Common myeloid progenitor, CD34-positive (primary cell): Measurements from ENCODE around the gene TMEM221.

Experiments
- CTCF ChIA-PET: fragments of 350-600 bp; sonication (Branson Sonifier 250); formaldehyde crosslinking; loops from one replicate; lab custom pipeline; 2021; ENCODE audit warnings: antibody characterized with exemption; lab: Charles Lee
- POLR2A ChIA-PET: fragments of 350-600 bp; sonication (Branson Sonifier 250); formaldehyde crosslinking; loops from one replicate; lab custom pipeline; 2021; ENCODE audit warnings: antibody characterized with exemption; lab: Charles Lee
- DNase-seq, 3 donors: peaks; one replicate each; pipeline versions ENCODE4 v3.0.0 to v3.0.0-alpha.2; 2013
- H3K27ac ChIP-seq, 2 experiments: 1 replicate in 1 of 2; 2 replicates in 1 of 2; pipeline ENCODE4 v1.7.0; 2013; ENCODE audit warnings: inconsistent platforms in 2 of 2, low read length in 2 of 2, mild to moderate bottlenecking in 2 of 2, low read depth in 1 of 2, moderate library complexity in 1 of 2; ENCODE audit not compliant: severe bottlenecking in 2 of 2, insufficient read depth in 1 of 2, poor library complexity in 1 of 2
- H3K27me3 ChIP-seq, 5 experiments: replicated peaks in 2 of 5; 1 replicate in 3 of 5; 2 replicates in 2 of 5; pipeline versions ENCODE4 v1.6.1 to v1.7.0; 2013; ENCODE audit warnings: low read length in 4 of 5, mild to moderate bottlenecking in 2 of 5, moderate library complexity in 2 of 5, inconsistent platforms in 1 of 5; ENCODE audit not compliant: insufficient read depth in 5 of 5, control insufficient read depth in 4 of 5
- H3K36me3 ChIP-seq, 4 experiments: 1 replicate in 2 of 4; 2 replicates in 2 of 4; pipeline versions ENCODE4 v1.6.1 to v1.7.0; 2013; ENCODE audit warnings: low read length in 3 of 4, control low read depth in 1 of 4, mild to moderate bottlenecking in 1 of 4; ENCODE audit not compliant: control insufficient read depth in 4 of 4, insufficient read depth in 4 of 4
- H3K4me1 ChIP-seq, 4 experiments: 1 replicate in 3 of 4; 2 replicates in 1 of 4; pipeline versions ENCODE4 v1.6.1 to v1.7.1; 2013; ENCODE audit warnings: low read length in 3 of 4, mild to moderate bottlenecking in 3 of 4, control low read depth in 1 of 4, inconsistent platforms in 1 of 4, moderate library complexity in 1 of 4; ENCODE audit not compliant: control insufficient read depth in 4 of 4, insufficient read depth in 4 of 4; ENCODE audit errors: control extremely low read depth in 1 of 4
- H3K4me3 ChIP-seq, 7 experiments: 1 replicate in 4 of 7; 2 replicates in 3 of 7; pipeline versions ENCODE4 v1.5.1 to v1.7.0; 2013; ENCODE audit warnings: mild to moderate bottlenecking in 7 of 7, low read length in 6 of 7, moderate library complexity in 6 of 7, inconsistent platforms in 2 of 7, low read depth in 2 of 7, control low read depth in 1 of 7; ENCODE audit not compliant: insufficient read depth in 4 of 7, control insufficient read depth in 1 of 7; ENCODE audit errors: extremely low read depth in 1 of 7
- H3K9me3 ChIP-seq, 5 experiments: 1 replicate in 4 of 5; 2 replicates in 1 of 5; pipeline versions ENCODE4 v1.6.1 to v1.7.1; 2013; ENCODE audit warnings: low read length in 4 of 5, mild to moderate bottlenecking in 2 of 5, inconsistent platforms in 1 of 5, low read depth in 1 of 5, moderate library complexity in 1 of 5; ENCODE audit not compliant: control insufficient read depth in 4 of 5, insufficient read depth in 2 of 5; ENCODE audit errors: control extremely low read depth in 1 of 5
- WGBS: methylation state at CpG from one replicate; pipeline ENCODE4 v1.1.5; 2013; ENCODE audit not compliant: insufficient coverage; 5-methylcytosine and 5-hydroxymethylcytosine counted together

TMEM221 gene

DNA sequence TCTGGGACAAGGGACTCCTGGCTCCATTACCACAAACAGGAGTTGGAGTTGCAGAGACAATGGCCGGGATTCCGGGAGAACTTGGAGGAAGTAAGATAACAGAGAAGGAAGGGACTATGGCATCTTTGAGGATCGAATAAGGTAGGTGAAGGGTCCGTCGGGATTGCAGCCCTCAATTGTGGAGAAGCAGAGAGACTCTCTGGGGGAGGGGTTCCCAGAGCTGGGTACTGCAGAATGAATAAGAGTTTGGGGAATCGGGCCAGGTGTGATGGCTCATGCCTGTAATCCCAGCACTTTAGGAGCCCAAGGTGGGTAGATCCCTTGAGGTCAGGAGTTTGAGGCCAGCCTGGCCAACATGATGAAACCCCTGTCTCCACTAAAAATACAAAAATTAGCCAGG, 46.8 kb downstream of the TMEM221 start:
- CTCF ChIA-PET: interaction anchor here (1.0 kb wide), 1 partner anchor 15 kb away, joined by 3 read pairs; no protein-coding TSS in a partner anchor
- no peak overlapping the region for H3K27ac ChIP-seq
- H3K4me3 ChIP-seq: no peak overlapping the region
- H3K9me3 ChIP-seq: no peaks in the 10 kb centered on the region
- peaks cover 0 to 24% (median 15%) of the 10 kb centered on the region in 4 experiments for H3K36me3 ChIP-seq
- POLR2A ChIA-PET: no interaction called here
- peaks cover 9 to 43% (median 33%) of the 10 kb centered on the region in 4 experiments for H3K4me1 ChIP-seq
- no peak for DNase-seq
- WGBS: 94% methylated on average over 6 of the region's 6 CpGs
- H3K27me3 ChIP-seq: no peaks in the 10 kb centered on the region

DNA sequence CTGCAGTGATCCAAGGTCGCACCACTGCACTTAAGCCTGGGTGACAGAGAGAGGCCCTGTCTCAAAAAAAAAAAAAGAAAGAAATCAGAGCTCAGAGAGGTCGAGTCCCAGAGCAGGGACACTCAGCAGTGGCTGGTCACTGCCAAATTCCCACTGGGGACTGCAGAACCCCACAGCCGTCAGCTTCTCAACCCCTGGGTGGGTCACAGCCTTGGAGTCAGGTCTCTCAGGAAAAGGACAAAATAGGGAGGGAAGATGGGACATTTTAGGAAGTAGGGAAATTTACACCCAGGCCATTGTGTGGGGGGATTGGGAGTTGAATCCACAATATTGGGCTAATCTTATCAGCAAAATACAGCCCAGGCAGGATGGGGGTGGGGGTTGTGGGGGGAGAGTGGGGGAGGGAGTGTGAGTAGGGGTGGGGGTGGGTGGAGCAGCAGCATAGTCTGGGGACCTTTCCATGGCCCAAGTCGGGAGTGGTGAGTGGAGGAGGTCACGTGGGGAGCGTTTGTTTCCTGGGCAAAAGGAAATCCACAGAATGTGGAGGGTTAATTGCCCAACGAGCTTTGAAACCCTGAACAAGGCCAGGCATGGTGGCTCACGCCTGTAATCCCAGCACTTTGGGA, 49.5 kb downstream of the TMEM221 start:
- 44% methylated on average over 6 of the region's 8 CpGs for WGBS
- POLR2A ChIA-PET: interaction anchor here (0.7 kb wide), 1 partner anchor 73 kb away, joined by 3 read pairs; no protein-coding TSS in a partner anchor

DNA sequence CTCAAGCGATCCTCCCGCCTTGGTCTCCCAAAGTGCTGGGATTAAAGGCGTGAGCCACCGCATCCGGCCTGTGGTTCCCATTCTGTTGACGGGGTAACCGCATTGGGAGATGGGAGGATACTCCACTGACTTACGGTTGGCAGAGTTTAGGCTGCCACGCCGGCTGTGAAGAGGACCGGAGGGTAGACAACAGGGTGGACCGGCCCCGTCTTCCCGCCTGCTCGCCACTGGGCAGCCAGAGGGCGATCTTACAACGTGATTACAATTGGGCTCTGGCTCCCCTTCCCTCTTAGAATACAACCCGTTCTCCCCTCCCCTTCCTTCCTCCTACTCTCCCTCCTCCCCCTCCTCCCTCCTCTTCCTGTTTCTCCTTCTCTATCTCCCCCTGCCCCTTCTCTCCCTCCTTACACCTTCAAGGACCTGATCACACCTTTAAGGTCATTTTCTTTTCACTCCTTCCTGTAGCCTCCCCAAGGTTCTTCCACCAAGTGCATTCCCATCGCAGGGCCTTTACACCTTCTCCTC, 53.5 kb downstream of the TMEM221 start:
- 17% methylated on average over 18 of the region's 19 CpGs for whole genome bisulfite sequencing

More for the DNA sequence above, 49.5 kb downstream of the TMEM221 start:
- Histone ChIP-seq H3K4me3 (no peak overlapping the region), H3K9me3 (no peaks in the 10 kb centered on the region), H3K4me1 (peaks cover 0 to 28% (median 18%) of the 10 kb centered on the region in 4 experiments), H3K27me3 (no peaks in the 10 kb centered on the region), H3K36me3 (peaks cover 0 to 24% (median 15%) of the 10 kb centered on the region in 4 experiments), H3K27ac (no peak overlapping the region)
- DNase-seq: no peak
- CTCF ChIA-PET: interaction anchor here (0.9 to 1.0 kb wide), 2 partner anchors 13 to 23 kb away, joined by 3 read pairs; no protein-coding TSS in a partner anchor

DNA sequence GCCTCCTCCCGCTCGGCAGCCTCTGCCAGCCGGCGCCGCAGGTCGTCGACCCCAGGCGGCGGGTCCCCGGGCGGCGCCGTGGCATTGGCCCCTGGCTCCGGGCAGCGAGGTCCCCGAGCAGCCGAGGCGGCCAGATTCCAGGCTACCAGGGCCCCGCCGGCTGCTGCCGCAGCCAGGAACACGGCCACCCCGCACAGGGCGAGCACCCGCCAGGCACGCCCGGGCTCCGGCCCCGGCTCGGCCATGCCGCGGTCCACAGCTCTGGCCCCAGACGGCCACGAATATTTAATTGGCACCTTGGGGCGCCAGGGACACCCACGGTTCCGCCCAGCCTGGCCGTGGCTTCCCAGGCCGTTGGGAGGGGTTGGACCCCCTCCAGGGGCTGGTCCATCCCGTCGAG, 54.6 kb downstream of the TMEM221 start, which contains the start of gene CCDC194:
Gene CCDC194 (minus strand): TSS at position 283 of the 400 bp plus-strand sequence. CDS start 38 bp downstream, at position 245.
- Histone ChIP-seq H3K36me3 (peaks cover 0 to 9% (median 6%) of the 10 kb centered on the region in 4 experiments), H3K27ac (no peak within 1 kb of the TSS), H3K4me1 (peaks cover 4 to 47% (median 38%) of the 10 kb centered on the region in 4 experiments), H3K9me3 (peaks cover 0 to 3% (median 0%) of the 10 kb centered on the region in 5 experiments), H3K4me3 (peak within 1 kb of the TSS in 1 of 7 experiments; percentile 28), H3K27me3 (peaks cover 0 to 5% (median 0%) of the 10 kb centered on the region in 5 experiments)
- WGBS: 82% methylated on average over 37 of the region's 41 CpGs
- ChIA-PET CTCF (interaction anchor here (0.6 to 3.4 kb wide), 9 partner anchors 11 to 72 kb away, joined by 3 to 19 read pairs (median 4); partner anchors contain the start of genes BST2 and MVB12A), POLR2A (no interaction called here)
- DNase-seq: no peak

More for the DNA sequence above, 53.5 kb downstream of the TMEM221 start:
- peak; percentile 57 to 73 (median 71) for DNase-seq
- Histone ChIP-seq H3K4me3 (peak overlapping the region in 1 of 7 experiments; percentile 28), H3K27me3 (peaks cover 0 to 3% (median 0%) of the 10 kb centered on the region in 5 experiments), H3K9me3 (no peaks in the 10 kb centered on the region), H3K4me1 (peaks cover 4 to 48% (median 40%) of the 10 kb centered on the region in 4 experiments), H3K27ac (no peak overlapping the region), H3K36me3 (peaks cover 0 to 10% (median 7%) of the 10 kb centered on the region in 4 experiments)
- ChIA-PET CTCF (interaction anchor here (0.8 to 3.4 kb wide), 6 partner anchors 10 to 49 kb away, joined by 3 to 19 read pairs (median 4); partner anchors contain the start of genes BST2 and MVB12A), POLR2A (no interaction called here)

DNA sequence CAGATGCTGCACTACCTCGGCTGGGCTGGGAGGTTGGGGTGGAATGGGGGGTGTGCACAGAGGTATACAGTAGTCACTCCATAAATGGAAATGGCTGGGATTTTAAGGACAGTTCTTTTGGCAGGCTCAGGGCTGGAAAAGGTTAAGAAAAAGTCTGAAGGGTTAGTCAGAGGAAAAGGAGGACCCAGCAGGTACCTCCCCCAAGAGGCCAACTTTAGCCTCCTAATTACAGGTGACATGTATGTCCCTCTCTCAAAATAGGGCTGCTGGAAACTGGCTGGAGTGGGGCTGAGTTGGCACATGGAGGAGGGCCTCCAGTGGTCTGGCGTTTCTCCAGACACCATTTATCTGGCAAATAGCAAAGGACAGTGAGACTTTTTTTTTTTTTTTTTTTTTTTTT, 55.5 kb downstream of the TMEM221 start:
- ChIA-PET CTCF (interaction anchor here (0.8 to 10.4 kb wide), 7 partner anchors 10 to 73 kb away, joined by 3 to 144 read pairs (median 4); partner anchors contain the start of gene MVB12A), POLR2A (no interaction called here)
- peaks cover 0 to 5% (median 0%) of the 10 kb centered on the region in 5 experiments for H3K27me3 ChIP-seq
- no peak overlapping the region for H3K27ac ChIP-seq
- 60% methylated on average over 1 of the region's 2 CpGs for WGBS
- H3K4me3 ChIP-seq: no peak overlapping the region
- peaks cover 0 to 7% (median 3%) of the 10 kb centered on the region in 4 experiments for H3K36me3 ChIP-seq
- H3K9me3 ChIP-seq: peaks cover 0 to 3% (median 0%) of the 10 kb centered on the region in 5 experiments
- peaks cover 4 to 46% (median 38%) of the 10 kb centered on the region in 4 experiments for H3K4me1 ChIP-seq
- no peak for DNase-seq

DNA sequence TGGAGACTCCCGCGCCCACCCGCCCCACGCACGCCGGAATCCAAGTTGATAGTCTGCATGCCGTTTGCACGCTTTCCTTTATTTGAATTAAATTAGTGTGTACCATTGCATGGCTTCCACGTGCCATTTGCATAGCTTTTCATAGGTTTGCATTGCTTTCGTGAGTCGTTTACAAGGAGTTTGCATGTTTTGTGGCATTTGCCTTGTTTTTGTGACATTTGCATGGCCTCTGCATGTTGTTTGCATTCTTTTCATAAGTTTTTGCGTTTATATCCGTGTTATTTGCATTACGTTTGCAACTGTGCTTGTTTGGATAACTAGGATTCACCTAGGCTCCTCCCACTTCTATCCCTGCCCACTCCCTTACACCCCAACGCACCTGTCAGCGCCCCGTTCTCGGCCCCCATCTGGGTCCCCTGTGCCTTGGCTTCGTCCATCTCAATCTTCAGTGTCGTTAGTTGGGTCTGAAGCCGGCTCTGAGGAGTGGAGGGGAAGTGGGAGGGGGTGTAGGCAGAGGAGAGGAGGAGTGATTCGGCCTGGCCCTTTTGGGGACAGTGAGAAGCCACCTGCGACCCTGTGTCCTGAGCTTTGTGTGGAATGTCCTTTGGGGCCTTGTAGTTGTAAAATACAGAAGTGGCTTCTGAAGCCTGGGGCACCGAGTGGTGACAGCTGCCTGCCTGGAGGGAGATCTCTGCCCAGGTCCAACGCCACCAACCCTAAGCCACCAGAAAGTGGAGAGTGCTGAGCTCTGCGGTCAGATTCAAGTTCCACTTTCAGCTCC, 56.9 kb downstream of the TMEM221 start:
- no peak overlapping the region for H3K27ac ChIP-seq
- POLR2A ChIA-PET: interaction anchor here (0.6 to 1.1 kb wide), 2 partner anchors 33 to 53 kb away, joined by 3 read pairs; no protein-coding TSS in a partner anchor
- H3K36me3 ChIP-seq: no peaks in the 10 kb centered on the region
- 8% methylated on average over 13 of the region's 26 CpGs for WGBS
- peaks cover 4 to 46% (median 38%) of the 10 kb centered on the region in 4 experiments for H3K4me1 ChIP-seq
- peaks cover 0 to 3% (median 0%) of the 10 kb centered on the region in 5 experiments for H3K9me3 ChIP-seq
- peak in 2 of 3 donors; percentile 82 to 85 for DNase-seq
- H3K27me3 ChIP-seq: peaks cover 0 to 5% (median 0%) of the 10 kb centered on the region in 5 experiments
- peak overlapping the region in 6 of 7 experiments; percentile 27 to 84 (median 56) for H3K4me3 ChIP-seq
- CTCF ChIA-PET: interaction anchor here (0.6 to 10.4 kb wide), 12 partner anchors 11 to 346 kb away, joined by 3 to 144 read pairs (median 4); partner anchors contain the start of gene BST2
